ENCODE data around the gene SARDH. TPM values are rescaled to one million over a fixed set of nuclear protein-coding genes. Genes with fewer than 3 reads are reported as not detected.
A peak's percentile ranks its signal among the peaks of the same experiment; 100 is the strongest.

SARDH gene
- total RNA-seq, 4 donors from 2014 or later, result 2.9 to 16.4 (median 5.9) TPM

- Histone ChIP-seq H3K36me3 (peaks cover 0 to 9% (median 0%) of the 10 kb centered on the region in 3 donors), H3K27ac (no peak overlapping the region), H3K4me3 (no peak overlapping the region), H3K27me3 (peaks cover 0 to 17% of the 10 kb centered on the region in 2 donors), H3K4me1 (peaks cover 0 to 40% (median 14%) of the 10 kb centered on the region in 4 donors), H3K9me3 (no peaks in the 10 kb centered on the region)
- no peak for TF ChIP-seq POLR2A (IDR thresholded peaks at IDR 0.05)
- 82% methylated on average over 15 of the region's 21 CpGs for WGBS, 2 donors
- no peak for DNase-seq (ENCODE audit: low spot score in 2 of 2)
Observed at GRCh38 chr9:133703591-133704399, 34.4 kb downstream of the SARDH start.

GRCh38 chr9:133702798-133703590, 35.2 kb downstream of the SARDH start:
- 21 to 28% methylated on average over 27 to 38 of the region's 39 CpGs for WGBS, 2 donors
- Histone ChIP-seq H3K27me3 (peaks cover 0 to 17% of the 10 kb centered on the region in 2 donors), H3K4me3 (peak overlapping the region; percentile 15 to 50 (median 36)), H3K36me3 (peaks cover 0 to 9% (median 0%) of the 10 kb centered on the region in 3 donors), H3K4me1 (peaks cover 0 to 34% (median 14%) of the 10 kb centered on the region in 4 donors), H3K27ac (peak overlapping the region in 3 of 4 donors; percentile 73 to 77 (median 73)), H3K9me3 (no peaks in the 10 kb centered on the region)
- TF ChIP-seq CTCF (IDR thresholded peaks at IDR 0.05), result no peak
- no peak for TF ChIP-seq POLR2A (IDR thresholded peaks at IDR 0.05)
- no peak for TF ChIP-seq EP300 (IDR thresholded peaks at IDR 0.05)
- DNase-seq (ENCODE audit: low spot score in 2 of 2), result no peak

- H3K36me3 ChIP-seq, result peaks cover 0 to 9% (median 0%) of the 10 kb centered on the region in 3 donors
- peak overlapping the region in 3 of 4 donors; percentile 73 to 77 (median 73) for H3K27ac ChIP-seq
- H3K4me3 ChIP-seq, result peak overlapping the region; percentile 15 to 50 (median 36)
- peaks cover 0 to 17% of the 10 kb centered on the region in 2 donors for H3K27me3 ChIP-seq
- no peak for TF ChIP-seq EP300 (IDR thresholded peaks at IDR 0.05)
- TF ChIP-seq CTCF (IDR thresholded peaks at IDR 0.05), result no peak
- no peak for TF ChIP-seq POLR2A (IDR thresholded peaks at IDR 0.05)
- WGBS, 2 donors, result 37 to 51% methylated on average over 5 to 28 of the region's 39 CpGs
- no peaks in the 10 kb centered on the region for H3K9me3 ChIP-seq
- no peak for DNase-seq (ENCODE audit: low spot score in 2 of 2)
- peaks cover 0 to 26% (median 12%) of the 10 kb centered on the region in 4 donors for H3K4me1 ChIP-seq
Observed at GRCh38 chr9:133701981-133702797, 36.0 kb downstream of the SARDH start.

- Histone ChIP-seq H3K4me3 (peak overlapping the region in 1 of 4 donors; percentile 41), H3K4me1 (peaks cover 0 to 19% (median 10%) of the 10 kb centered on the region in 4 donors), H3K27me3 (peaks cover 0 to 17% of the 10 kb centered on the region in 2 donors), H3K36me3 (peaks cover 0 to 9% (median 0%) of the 10 kb centered on the region in 3 donors), H3K27ac (peak overlapping the region in 2 of 4 donors; percentile 73 to 77), H3K9me3 (no peaks in the 10 kb centered on the region)
- no peak for DNase-seq (ENCODE audit: low spot score in 2 of 2)
- TF ChIP-seq POLR2A (IDR thresholded peaks at IDR 0.05), result no peak
- TF ChIP-seq CTCF (IDR thresholded peaks at IDR 0.05), result no peak
- 90 to 94% methylated on average over 23 to 33 of the region's 33 CpGs for WGBS, 2 donors
Observed at GRCh38 chr9:133701321-133701980, 36.7 kb downstream of the SARDH start.

All from tibial nerve (tissue), 4 donors.